Pulmonary artery endothelial cell (primary cell): ENCODE results near the gene NHLRC4. TPM values are rescaled to one million over a fixed set of nuclear protein-coding genes. Genes with fewer than 3 reads are reported as not detected.

Source experiments
- DNase-seq: peaks from one replicate; pipeline ENCODE4 v3.0.0-alpha.2; 2011; ENCODE audit warnings: low read depth, low spot score
- total RNA-seq: library from RNA; depleted of rRNA; stranded (reverse); fragments of >200 nt; gene quantifications from 2 replicates; pipeline ENCODE4 v1.2.3, GENCODE V29; 2014

Gene NHLRC4
- total RNA-seq, 1 donor from 2014 or later = 2.1 TPM

- no peak for DNase-seq
Measured at GRCh38 chr16:530111-530817, 36.5 kb upstream of the NHLRC4 start.

DNA sequence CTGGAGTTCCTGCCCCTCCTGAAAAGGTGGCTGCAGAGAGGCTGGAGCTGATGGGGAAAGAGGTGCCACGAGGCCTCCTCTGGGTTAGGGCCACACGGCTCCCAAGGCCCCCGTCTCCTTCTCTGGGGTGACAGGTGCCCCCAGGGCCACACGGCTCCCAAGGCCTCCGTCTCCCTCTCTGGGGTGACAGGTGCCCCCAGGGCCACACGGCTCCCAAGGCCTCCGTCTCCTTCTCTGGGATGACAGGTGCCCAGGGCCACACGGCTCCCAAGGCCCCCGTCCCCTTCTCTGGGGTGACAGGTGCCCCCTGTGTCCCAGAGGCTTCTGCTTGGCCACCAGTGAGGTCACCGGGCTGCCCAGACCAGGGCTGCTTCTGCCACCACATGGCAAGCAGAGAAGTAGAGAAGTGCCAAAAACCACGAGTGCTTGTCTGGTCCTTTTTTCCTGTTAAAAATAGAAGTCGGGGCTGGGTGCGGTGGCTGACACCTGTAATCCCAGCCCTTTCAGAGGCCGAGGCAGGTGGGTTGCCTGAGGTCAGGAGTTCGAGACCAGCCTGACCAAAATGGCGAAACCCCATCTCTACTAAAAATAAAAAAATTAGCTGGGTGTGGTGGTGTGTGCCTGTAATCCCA, 35.2 kb upstream of the NHLRC4 start:
- no peak for DNase-seq

- DNase-seq = no peak
Measured at GRCh38 chr16:533391-534123, 33.2 kb upstream of the NHLRC4 start.

GRCh38 chr16:534135-534534, 32.7 kb upstream of the NHLRC4 start:
- no peak for DNase-seq

DNA sequence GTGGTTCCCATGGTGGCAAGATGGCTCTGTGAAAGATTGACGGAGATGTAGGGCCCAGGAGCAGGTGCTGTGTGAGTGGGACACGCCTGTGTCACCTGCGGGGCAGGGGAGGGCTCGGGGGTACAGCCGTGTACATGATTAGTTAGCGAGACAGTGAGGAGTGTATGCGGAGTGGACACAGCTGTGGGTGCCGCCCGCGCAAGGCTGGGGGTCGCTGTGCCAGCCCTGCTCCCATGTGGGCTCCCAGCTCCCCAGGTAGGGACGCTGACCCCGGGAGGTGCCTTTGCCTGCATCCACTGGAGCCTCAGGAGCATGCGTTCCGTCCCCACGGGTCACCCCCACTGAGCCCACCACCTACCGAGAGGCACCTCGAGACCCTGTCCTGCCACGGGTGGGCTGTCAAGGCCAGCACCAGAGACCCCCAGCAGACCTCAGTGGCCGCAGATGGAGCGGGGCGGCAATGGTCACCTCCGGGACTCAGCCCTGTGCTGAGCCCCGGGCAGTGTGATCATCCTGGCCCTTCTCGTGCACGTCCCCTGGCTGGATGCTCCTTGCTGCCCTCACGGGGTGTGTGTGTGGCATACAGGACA, 31.9 kb upstream of the NHLRC4 start:
- DNase-seq = no peak

DNA sequence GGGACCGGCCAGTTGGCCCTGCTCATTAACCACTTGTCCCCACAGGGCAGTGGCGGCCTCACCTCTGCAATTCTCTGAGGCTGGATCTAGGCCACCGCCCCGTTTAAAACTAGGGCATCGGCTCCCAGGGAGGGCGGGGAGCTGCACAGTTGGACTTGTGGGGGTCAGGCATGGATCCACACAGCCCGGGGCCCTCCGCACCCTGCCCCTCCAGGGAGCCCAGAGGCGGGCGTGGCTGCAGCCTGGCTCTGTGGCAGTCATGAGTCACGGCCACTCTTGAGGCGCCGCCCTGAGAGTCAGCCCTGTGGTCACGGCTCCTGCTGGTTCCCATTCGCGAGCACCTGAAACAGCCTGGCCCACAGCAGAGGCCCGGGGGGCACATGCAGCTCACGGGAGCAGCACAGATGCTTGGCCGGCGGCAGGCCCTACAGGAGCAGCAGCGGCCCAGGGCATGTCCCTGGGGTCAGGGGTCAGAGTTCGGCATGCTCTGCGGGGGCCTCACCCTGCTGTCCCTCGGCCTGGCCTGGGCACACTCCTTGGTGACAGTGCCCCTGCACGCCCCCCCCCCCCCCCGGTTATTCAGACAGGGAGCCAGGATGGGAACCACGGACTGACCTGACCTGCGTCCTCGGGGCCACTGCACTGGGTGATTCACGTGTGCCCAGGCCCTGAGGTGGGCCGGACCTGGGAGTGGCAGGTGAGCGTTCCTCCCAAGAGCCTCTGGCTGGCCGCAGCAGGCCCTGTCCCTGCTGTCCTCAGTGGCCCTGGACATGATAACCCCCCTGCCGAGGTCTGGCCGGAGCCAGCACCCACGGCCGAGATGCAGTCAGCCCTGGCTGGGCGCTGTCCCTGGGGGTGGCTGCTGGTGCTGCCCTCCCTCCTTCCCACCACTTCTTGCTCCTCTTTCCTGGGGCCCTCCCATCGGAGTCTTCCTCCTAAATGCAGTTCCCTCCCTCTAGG, 31.1 kb upstream of the NHLRC4 start:
- DNase-seq = no peak

DNA sequence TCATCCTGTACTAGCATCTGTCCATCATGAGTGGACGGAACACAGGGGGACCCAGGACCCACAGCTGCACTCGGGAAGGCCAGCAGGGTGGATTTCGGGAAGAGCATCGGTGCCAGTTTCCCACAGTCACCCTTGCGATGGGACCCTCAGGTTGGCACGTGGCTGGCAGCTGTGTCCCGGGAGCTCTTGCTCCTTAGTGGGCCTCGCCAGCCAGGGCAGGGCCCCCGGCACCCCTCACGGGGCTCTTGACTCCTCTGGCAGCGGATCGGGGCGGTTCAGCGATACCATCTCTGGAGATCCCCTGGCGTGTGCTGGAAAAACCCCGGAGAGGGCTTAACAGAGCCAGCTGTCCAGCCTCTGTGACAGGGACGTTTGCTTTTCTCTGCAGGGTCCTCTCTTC, 30.1 kb upstream of the NHLRC4 start:
- no peak for DNase-seq

- DNase-seq = no peak
Measured at GRCh38 chr16:537415-538335, 29.1 kb upstream of the NHLRC4 start.

GRCh38 chr16:539901-540530, 26.8 kb upstream of the NHLRC4 start:
- DNase-seq = no peak

DNA sequence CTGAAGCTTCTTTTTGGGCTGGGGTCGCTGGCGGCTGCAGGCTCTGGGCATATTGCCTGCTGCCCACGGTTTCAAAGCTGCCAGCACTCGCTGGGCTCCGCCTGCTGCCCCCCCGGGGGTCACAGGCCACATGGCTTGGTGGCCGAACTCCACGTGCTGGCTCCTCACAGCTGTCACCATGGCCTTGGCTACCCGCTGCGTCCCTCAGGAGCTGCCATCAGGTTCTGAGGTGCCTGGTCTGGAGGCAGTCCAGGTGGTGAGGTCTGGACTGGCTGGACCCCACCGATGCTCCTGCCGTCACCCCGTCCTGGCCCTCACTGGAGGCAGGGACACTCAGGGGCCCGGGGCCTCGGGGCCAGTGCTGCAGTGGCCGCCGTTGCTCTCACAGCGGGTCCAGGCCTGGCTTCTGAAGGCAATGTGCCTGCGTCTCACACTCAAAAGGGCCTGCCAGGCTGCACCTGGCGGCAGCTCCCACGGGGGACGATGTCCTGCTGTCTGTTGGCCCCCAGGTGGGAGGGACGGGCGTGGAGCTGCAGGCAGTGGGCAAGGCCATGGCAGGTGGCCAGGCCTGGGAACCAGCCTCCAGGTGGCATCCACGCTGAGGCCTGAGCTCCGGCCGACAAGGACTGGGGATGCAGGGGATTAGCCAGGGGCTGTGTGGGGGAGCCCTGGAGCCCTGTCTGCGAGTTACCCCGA, 26.0 kb upstream of the NHLRC4 start:
- DNase-seq = no peak

DNA sequence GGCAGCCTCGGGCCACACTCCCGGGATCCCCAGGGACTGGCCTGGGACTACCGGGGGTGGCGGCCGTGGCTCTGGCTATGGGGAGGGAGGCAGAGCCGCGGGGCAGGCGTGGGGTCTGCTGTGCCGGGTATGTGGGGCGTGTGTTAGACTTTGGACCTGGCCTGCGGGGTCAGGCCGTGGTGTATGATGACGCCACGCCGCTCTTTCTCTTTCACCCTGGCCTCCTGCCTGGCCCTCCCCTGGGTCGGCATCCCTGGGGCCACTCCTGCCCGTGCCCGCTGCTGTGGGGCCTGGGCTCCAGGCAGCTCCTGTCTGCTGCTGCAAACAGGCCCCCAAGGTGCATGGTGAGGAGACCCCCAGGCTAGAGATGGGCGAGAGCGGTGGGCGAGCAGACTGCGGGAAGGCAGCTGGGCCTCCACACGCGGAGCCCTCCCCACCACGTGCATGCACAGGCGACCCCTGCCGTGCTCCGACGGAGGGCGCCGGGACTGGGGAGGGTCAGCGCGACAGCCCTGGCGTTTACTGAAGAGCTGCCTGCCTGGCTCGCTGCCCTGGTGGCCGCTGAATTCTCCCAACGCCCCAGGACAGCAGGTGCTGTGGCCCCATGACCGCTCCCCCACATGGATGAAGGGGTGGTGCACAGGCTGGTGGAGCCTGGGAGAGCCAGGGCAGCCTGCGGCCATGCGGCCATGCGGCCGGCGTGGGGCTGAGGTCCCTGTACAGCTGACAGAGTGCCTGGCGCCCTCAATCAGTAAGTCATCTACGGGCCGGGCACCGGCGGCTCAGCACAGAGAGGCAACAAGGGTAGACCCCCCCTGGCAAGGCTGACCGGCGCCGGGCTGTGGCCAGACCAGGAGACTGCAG, 23.3 kb upstream of the NHLRC4 start:
- no peak for DNase-seq

GRCh38 chr16:544517-544916, 22.3 kb upstream of the NHLRC4 start:
- no peak for DNase-seq

DNA sequence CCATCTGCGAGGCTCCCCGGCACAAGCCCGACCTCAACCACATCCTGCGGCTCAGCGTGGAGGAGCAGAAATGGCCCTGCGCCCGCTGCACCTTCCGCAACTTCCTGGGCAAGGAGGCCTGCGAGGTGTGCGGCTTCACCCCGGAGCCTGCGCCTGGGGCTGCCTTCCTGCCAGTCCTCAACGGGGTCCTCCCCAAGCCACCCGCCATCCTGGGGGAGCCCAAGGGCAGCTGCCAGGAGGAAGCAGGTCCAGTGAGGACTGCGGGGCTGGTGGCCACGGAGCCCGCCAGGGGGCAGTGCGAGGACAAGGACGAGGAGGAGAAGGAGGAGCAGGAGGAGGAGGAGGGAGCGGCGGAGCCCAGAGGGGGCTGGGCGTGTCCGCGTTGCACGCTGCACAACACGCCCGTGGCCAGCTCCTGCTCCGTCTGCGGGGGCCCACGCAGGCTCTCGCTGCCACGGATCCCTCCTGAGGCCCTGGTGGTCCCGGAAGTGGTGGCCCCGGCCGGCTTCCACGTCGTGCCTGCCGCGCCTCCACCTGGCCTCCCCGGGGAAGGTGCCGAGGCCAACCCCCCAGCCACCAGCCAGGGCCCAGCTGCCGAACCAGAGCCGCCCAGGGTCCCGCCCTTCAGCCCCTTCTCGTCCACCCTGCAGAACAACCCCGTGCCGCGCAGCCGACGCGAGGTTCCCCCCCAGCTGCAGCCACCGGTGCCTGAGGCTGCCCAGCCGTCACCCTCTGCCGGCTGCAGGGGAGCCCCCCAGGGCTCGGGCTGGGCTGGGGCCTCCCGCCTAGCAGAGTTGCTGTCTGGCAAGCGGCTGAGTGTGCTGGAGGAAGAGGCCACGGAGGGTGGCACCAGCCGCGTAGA, 19.7 kb upstream of the NHLRC4 start:
- no peak for DNase-seq

GRCh38 chr16:548586-548985, 18.2 kb upstream of the NHLRC4 start:
- DNase-seq = no peak

DNA sequence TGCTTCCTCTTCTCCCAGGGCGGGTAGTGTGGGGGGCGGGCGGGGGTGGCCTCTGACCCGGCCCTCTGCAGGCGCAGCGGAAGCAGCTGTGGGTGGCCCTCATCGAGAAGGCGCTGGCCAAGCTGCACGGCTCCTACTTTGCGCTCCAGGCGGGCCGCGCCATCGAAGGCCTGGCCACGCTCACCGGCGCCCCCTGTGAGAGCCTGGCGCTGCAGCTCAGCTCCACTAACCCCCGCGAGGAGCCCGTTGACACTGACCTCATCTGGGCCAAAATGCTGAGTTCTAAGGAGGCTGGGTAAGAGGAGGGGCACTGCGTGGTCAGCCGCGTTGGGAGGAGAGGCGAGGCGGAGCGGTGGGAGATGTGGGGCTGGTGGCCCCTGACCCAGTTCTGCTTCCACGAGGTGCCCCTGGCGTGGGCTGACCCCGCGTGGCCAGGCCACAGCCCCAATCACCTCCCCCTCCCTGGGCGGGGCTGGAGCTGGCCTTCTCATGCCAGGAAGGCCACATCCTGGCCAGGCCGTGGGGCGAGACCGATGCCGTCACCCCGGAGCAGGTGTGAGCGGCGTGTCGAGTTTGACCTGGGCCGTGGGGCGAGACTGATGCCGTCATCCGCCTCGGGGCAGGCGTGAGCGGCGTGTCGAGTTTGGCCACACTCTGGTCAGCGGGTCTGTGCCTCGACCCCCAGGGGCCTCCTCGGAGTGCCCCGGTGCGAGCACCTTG, 17.1 kb upstream of the NHLRC4 start:
- no peak for DNase-seq

DNA sequence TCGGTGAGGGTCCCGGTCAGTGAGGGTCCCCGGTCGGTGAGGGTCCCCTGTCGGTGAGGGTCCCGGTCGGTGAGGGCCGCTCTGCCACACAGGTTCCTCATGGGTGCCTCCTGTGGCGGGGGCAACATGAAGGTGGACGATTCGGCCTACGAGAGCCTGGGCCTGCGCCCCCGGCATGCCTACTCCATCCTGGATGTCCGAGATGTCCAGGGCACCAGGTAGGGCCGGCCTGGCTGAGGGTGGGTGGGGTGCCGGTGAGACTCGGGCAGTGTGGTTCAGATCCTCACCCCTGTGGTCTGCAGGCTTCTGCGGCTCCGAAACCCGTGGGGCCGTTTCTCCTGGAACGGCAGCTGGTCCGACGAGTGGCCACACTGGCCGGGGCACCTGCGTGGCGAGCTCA, 15.6 kb upstream of the NHLRC4 start:
- DNase-seq = no peak
